ENCODE results near the gene GATAD2A.

Gene GATAD2A

DNA sequence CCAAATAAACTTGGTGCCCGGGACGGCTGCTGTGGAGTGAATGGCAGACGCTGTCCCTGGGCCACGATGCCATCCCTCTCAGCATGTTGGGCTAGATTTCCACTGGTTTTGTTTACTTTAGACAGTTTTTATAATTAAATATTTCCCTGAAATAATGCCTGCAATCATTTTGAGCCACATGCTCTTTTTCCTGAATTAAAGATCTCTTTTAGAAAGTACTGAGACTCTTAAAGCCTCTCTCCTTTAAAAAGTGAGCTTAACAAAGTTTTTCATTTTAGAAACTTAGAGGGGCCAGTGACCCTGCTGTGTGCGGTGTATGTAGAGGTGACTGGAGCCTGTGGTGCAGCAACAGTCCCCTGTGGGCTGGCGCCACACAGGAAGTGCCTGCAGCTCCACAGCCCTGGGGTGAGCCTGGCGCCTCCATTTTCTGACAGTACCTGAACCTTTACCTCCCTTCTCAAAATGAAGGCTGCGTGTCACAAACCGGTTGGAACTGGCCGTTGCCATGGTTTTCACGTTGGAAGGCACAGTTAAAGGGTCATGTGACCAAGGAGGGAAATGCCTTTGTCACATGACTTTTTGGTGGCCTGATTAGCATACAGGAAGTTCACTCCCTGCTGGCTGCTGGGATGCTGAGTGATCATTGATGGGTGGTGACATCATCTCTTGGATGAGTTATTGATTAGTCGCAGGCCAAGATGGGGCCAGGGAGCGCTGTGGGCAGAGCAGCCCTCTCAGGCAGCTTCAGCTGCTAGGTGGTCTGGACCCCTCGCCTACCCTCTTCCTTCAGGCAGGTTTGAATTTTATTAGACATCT lies 83.6 kb downstream of the GATAD2A start:
- TF ChIP-seq, protein P1, sequence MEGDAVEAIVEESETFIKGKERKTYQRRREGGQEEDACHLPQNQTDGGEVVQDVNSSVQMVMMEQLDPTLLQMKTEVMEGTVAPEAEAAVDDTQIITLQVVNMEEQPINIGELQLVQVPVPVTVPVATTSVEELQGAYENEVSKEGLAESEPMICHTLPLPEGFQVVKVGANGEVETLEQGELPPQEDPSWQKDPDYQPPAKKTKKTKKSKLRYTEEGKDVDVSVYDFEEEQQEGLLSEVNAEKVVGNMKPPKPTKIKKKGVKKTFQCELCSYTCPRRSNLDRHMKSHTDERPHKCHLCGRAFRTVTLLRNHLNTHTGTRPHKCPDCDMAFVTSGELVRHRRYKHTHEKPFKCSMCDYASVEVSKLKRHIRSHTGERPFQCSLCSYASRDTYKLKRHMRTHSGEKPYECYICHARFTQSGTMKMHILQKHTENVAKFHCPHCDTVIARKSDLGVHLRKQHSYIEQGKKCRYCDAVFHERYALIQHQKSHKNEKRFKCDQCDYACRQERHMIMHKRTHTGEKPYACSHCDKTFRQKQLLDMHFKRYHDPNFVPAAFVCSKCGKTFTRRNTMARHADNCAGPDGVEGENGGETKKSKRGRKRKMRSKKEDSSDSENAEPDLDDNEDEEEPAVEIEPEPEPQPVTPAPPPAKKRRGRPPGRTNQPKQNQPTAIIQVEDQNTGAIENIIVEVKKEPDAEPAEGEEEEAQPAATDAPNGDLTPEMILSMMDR (IDR thresholded peaks at IDR 0.05; ENCODE audit: low read depth, low read length, missing control alignments): no peak
- H3K36me3 ChIP-seq (replicated peaks): peaks cover 7% of the 10 kb centered on the region
- H3K27me3 ChIP-seq (replicated peaks): no peaks in the 10 kb centered on the region
- peak; percentile 92 for DNase-seq
- H3K27ac ChIP-seq: peak overlapping the region; percentile 86
- in situ Hi-C loops (cut with HindIII; ENCODE audit: low pct_ligation_motif_present, low sequenced_read_pairs): no loop called here
- H3K4me3 ChIP-seq (ENCODE audit: low read depth, low read length): no peak overlapping the region

DNA sequence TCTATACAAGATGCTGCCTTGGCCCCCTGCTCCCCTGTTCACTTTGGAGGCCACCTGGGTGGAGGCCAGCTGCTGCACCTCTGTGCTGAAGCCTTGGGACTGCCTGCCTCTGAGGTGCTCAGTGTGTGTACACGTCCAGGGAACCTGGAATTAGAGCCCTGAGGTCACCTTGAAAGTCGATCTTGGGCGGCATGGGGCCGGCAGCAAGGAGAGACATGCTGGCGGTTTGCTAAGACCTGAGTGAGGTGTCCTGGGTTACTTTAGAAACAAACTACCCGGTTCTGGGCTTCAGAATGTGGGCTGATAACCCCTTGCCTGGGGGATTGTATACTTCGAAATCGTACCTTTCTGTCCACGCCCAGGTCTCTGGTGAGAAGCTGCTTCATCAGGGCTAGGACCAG lies 84.3 kb downstream of the GATAD2A start:
- Histone ChIP-seq H3K27ac (peak overlapping the region; percentile 86), H3K4me3 (ENCODE audit: low read depth, low read length) (no peak overlapping the region), H3K27me3 (replicated peaks) (no peaks in the 10 kb centered on the region), H3K36me3 (replicated peaks) (peaks cover 12% of the 10 kb centered on the region)
- TF ChIP-seq, protein P1 (IDR thresholded peaks at IDR 0.05; ENCODE audit: low read depth, low read length, missing control alignments): no peak
- in situ Hi-C loops (cut with HindIII; ENCODE audit: low pct_ligation_motif_present, low sequenced_read_pairs): no loop called here
- DNase-seq: no peak

DNA sequence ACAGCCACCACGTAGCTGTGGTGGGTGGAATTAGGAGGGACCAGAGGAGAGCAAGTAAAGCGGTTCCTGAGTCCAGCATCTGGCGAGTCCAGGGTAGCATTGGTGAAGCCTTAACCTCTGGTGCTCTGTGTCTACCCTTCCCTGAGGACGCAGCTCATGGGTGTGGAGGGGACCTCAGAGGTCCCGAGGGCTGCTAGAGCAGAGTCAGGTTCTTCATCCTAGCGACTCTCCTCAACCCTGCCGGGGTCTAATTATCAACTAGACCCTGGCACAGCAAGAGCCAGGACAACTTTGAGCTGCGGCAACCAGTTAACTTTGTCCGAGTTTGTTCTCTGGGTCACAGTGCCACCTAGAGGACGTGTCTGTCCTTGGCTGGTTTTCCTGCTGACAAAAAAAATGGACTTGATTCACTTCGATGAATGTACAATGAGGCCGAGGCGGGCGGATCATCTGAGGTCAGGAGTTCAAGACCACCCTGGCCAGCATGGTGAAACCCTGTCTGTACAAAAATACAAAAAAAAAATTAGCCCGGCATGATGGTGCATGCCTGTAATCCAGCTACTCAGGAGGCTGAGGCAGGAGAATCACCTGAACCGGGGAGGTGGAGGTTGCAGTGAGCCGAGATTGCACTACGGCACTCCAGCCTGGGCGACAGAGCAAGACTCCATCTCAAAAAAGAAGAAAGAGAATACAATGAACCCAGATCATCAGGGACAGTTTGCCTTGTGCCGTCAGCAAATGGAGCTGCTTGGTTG lies 84.9 kb downstream of the GATAD2A start:
- no peaks in the 10 kb centered on the region for H3K27me3 ChIP-seq (replicated peaks)
- in situ Hi-C loops (cut with HindIII; ENCODE audit: low pct_ligation_motif_present, low sequenced_read_pairs): no loop called here
- no peak overlapping the region for H3K4me3 ChIP-seq (ENCODE audit: low read depth, low read length)
- DNase-seq: peak; percentile 77
- peaks cover 12% of the 10 kb centered on the region for H3K36me3 ChIP-seq (replicated peaks)
- TF ChIP-seq, protein P1 (IDR thresholded peaks at IDR 0.05; ENCODE audit: low read depth, low read length, missing control alignments): peak; percentile 85
- peak overlapping the region; percentile 86 for H3K27ac ChIP-seq

DNA sequence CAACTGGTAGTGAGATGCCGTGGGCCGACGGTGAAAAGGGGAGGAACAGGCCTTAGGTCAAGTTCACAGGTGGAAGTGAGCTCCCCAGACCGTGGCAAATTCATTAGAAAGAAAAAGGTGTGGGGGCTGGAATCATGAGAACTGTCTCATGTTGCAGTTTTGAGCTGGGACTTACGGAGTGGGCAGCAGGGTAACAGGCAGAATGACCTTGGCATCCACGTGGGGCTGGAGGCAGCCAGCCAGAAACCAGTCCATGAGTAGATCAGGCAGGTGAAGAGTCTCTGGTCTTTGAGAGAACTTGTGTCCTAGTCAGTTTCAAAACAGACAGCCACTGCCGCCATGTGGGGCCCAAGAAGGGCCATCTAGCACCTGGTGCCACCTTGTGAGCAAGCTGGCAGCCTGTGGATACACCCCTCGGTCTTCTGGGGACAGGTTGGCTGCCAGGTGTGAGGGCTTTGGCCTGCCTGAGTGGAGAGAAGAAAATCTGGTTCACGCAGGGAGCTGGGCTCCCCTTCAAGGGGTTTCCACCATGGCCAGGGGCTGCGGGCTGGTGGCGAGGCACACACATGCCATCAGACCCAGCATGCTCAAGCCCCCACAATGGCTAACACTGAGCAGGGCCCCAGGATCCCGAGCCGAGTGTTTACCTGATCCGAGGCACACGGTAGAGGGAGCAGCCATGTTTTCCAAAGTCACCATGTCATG lies 86.0 kb downstream of the GATAD2A start:
- Histone ChIP-seq H3K27me3 (replicated peaks) (no peaks in the 10 kb centered on the region), H3K36me3 (replicated peaks) (peaks cover 21% of the 10 kb centered on the region), H3K27ac (no peak overlapping the region), H3K4me3 (ENCODE audit: low read depth, low read length) (no peak overlapping the region)
- TF ChIP-seq, protein P1 (IDR thresholded peaks at IDR 0.05; ENCODE audit: low read depth, low read length, missing control alignments): no peak
- in situ Hi-C loops (cut with HindIII; ENCODE audit: low pct_ligation_motif_present, low sequenced_read_pairs): no loop called here
- DNase-seq: no peak

DNA sequence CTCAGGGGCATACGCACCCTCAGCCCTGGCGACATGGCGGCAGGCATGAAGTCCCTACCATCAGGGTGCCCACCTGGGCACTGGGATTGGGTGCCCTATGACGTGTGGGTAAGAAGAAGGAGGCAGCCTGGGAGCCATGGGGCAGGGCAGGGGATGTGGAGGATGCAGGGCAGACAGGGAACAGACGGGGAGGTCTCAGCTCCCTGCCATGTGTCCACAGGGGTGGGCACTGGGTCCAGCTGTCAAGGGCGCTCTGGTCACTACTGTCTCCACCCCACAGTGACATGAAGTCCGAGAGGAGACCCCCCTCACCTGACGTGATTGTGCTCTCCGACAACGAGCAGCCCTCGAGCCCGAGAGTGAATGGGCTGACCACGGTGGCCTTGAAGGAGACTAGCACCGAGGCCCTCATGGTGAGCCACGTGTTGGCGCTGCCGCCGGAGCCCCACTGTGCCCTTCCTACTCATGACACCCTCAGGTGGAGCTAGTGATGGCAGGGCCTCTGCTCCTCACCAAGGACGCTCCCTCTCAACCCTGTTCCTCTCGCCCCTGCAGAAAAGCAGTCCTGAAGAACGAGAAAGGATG lies 86.6 kb downstream of the GATAD2A start:
- no peak for DNase-seq
- Histone ChIP-seq H3K4me3 (ENCODE audit: low read depth, low read length) (no peak overlapping the region), H3K27ac (no peak overlapping the region), H3K27me3 (replicated peaks) (no peaks in the 10 kb centered on the region), H3K36me3 (replicated peaks) (peaks cover 24% of the 10 kb centered on the region)
- in situ Hi-C loops (cut with HindIII; ENCODE audit: low pct_ligation_motif_present, low sequenced_read_pairs): no loop called here
- TF ChIP-seq, protein P1 (IDR thresholded peaks at IDR 0.05; ENCODE audit: low read depth, low read length, missing control alignments): no peak

All from brain microvascular endothelial cell (primary cell).